C4-2B (cell line): Measurements from ENCODE around the gene PPARA.

Source experiments
- H3K27ac ChIP-seq: fragments of 450-650 bp; 2 replicates; pipeline ENCODE4 v1.5.1; 2017
- ZFX ChIP-seq: fragments of 450-650 bp; IDR thresholded peaks from 2 replicates; pipeline ENCODE4 v1.6.1; 2017
- TF ChIP-seq, protein P1 (sequence below): fragments of 450-650 bp; conservative IDR thresholded peaks from 2 replicates; pipeline ENCODE4 v1.5.1; 2017; ENCODE audit warnings: mild to moderate bottlenecking

PPARA gene

DNA sequence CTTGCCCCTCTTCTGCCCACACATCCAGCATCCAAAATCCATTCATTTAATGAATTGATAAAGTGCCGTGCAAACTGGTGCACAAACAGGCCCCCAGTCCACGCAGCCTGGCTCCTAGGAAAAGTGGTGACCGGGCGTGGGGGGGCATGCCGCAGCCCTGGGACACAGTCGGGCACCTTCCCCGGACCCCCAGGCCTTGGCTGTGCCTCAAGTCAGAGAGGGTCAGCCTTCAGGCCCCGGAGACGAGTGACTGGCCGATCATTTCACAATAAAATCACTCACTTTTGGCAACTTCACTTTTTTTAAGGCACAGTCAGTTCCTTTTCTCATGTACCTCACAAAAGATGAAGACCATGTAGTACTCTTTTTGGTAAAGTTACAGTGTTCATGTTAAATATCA, 91.8 kb downstream of the PPARA start:
- H3K27ac ChIP-seq, result no peak overlapping the region
- TF ChIP-seq, protein P1, sequence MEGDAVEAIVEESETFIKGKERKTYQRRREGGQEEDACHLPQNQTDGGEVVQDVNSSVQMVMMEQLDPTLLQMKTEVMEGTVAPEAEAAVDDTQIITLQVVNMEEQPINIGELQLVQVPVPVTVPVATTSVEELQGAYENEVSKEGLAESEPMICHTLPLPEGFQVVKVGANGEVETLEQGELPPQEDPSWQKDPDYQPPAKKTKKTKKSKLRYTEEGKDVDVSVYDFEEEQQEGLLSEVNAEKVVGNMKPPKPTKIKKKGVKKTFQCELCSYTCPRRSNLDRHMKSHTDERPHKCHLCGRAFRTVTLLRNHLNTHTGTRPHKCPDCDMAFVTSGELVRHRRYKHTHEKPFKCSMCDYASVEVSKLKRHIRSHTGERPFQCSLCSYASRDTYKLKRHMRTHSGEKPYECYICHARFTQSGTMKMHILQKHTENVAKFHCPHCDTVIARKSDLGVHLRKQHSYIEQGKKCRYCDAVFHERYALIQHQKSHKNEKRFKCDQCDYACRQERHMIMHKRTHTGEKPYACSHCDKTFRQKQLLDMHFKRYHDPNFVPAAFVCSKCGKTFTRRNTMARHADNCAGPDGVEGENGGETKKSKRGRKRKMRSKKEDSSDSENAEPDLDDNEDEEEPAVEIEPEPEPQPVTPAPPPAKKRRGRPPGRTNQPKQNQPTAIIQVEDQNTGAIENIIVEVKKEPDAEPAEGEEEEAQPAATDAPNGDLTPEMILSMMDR, result no peak
- no peak for TF ChIP-seq ZFX

DNA sequence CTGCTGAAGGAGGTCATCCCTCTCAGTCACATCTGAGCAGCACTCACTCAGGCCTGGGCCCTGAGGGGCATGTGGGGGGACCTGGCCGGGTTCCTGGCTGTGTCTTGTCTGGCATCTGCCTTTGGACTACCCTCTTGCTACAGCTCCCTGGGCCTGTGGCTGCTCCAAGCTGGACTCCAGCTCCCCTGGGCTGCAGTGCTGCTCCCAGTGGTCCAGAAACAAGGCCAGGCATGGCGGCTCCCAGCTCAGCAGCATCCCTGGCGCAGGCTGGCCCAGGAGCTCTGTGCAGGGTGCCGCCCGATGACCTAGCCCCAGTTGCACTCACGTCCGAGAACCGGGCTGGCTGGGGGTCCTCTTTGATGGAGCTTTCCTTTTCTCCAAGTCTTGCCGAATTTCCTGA, 94.4 kb downstream of the PPARA start:
- H3K27ac ChIP-seq, result no peak overlapping the region
- TF ChIP-seq ZFX, result no peak
- TF ChIP-seq, protein P1, result no peak

DNA sequence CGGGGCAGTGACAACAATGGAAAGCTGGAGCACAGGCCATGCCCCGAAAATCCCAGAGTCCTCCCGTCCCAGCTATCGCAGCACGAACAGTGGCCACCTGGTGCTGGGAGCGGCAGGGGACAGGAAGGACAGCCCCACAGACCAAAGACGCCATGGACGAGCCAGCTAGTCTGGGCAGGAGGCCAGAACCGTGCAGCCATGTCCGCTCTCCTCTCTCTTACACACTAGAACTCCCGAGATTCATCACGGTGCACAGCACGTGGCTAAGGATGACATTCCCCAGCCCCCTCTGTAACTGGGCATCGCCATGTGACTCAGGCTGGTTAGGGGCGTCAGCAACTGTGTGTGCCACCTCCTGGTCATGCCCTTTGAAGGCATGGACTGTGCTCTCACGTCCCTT, 95.2 kb downstream of the PPARA start:
- TF ChIP-seq, protein P1, result no peak
- no peak for TF ChIP-seq ZFX
- no peak overlapping the region for H3K27ac ChIP-seq

DNA sequence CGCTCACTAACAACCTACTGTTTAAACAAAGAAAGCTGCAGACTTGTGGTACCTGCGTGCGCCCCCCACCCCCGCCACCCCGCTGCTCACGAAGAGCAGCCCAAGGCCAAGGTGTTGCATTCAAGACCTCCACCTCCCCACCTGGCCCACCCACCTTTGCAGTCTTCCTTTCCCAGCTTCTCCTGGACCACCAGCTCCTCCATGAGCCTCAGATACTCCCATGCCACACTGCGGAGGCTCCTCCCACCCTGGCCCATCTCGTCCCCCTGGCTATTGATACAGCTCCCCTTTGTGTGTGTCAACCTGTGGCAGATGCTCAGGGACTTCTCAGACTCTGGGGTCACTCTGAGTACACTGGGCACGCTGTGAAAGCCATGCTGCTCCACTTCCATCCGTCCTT, 95.9 kb downstream of the PPARA start:
- no peak overlapping the region for H3K27ac ChIP-seq
- no peak for TF ChIP-seq ZFX
- TF ChIP-seq, protein P1, result no peak

DNA sequence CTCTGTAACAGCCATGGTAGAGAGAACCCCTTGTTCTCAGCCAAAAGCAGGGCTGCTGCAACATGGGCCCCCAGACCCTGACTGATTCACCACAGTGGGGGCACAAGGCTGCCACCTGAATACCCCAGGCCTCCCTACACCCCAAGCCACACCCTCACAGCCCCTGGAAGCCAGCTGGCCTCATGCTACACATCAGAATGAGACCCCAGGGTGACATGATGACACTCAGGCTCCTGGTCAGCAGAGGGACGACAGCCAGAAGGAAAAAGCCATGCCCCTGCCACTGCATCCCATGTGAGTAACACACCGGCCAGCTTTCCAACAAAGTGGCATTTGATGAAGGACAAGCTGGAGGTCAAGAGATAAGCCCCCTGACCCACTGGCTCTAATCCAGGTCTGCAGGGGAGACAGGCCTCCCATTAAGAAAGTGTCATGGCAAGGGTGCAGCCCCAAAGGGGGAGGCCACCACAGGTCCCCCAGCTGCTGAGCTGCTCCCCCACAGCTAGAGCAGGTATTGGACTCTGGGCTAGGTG, 97.2 kb downstream of the PPARA start:
- H3K27ac ChIP-seq, result no peak overlapping the region
- no peak for TF ChIP-seq ZFX
- TF ChIP-seq, protein P1, result no peak

DNA sequence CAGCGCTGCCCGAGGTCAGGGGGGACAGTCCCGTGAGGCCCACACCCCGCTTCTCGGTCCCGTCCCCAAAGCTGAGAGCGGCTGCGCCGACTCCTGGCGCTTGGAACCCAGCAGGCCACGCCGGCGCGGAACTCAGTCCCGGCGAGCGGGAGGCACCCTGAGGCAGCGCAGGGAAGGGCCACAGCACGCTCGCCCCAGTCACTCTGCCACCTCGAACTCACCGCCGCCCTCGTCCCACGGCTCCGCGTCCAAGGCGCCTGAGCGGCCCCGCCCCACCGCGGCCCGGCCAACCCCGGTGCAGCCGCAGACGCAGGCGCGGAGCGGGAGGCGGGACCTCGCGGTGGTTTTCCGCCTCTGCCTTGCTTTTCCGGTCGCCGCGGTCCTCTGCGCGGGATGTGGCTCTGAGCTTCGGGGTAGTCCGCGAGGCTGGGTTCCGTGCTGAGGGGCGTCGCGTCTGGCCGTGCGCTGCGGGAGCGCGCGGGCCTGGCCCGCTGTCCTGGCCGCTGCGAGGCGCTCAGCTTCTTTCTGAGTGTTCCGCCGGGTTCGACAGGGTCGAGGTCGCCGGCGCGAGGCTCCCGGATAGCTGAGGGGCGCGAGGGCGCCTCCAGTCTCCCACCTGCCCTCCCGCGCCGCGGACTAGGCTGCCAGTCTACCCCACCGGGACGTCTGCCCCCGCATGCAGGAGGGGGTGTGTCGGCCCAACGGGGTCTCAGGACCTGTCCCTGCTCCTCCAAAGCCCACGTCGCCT, 99.9 kb downstream of the PPARA start, which contains the start of gene CDPF1:
CDPF1 (minus strand) TSS at position 259 of the 748 bp plus-strand sequence. CDS start 2,009 bp downstream, outside the sequence.
- TF ChIP-seq, protein P1, result no peak
- peak; percentile 82 for TF ChIP-seq ZFX
- H3K27ac ChIP-seq, result peak within 1 kb of the TSS; percentile 87

DNA sequence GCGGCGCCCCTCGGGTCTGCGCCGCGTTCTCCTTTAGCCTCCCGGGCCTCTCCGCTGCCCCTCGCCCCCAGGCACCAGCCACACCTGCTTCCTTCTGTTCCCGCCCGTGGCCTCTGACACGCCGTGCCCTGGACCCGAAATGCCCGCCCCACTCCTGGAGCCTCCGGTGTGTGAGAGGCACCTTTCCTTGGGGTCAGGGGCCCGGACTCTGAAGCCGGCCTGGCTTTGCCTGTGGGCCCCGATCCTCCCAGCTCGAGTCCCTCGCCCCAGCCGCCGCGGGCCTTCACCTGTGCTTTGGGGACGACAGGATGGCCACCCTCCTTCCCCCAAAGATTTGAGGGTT, 100.4 kb downstream of the PPARA start:
- TF ChIP-seq, protein P1, result no peak
- TF ChIP-seq ZFX, result no peak
- peak overlapping the region; percentile 87 for H3K27ac ChIP-seq
